Omental fat pad (tissue), 4 donors: ENCODE measurements around the gene IMPDH1. TPM values are rescaled to one million over a fixed set of nuclear protein-coding genes. Genes with fewer than 3 reads are reported as not detected.

Source experiments
- ATAC-seq: fragments of 150-250 bp; one replicate; pipeline ENCODE4 v1.9.1; 2016; ENCODE audit warnings: mild to moderate bottlenecking, moderate library complexity; ENCODE audit not compliant: low FRiP score
- DNase-seq: peaks from one replicate; pipeline ENCODE4 v3.0.0-alpha.2; 2019; ENCODE audit warnings: low spot score
- CTCF ChIP-seq, 3 donors: fragments of 450-650 bp; IDR thresholded peaks; one replicate each; pipeline ENCODE4 v1.5.1; 2016 to 2017; ENCODE audit warnings: antibody characterized with exemption in 3 of 3, mild to moderate bottlenecking in 3 of 3, moderate library complexity in 2 of 3
- total RNA-seq, 4 donors: library from RNA; depleted of rRNA; stranded (reverse); fragments of >200 nt; gene quantifications; one replicate each; pipeline ENCODE4 v1.1.0, GENCODE V29; 2016

Gene IMPDH1
- total RNA-seq, 4 donors from 2014 or later, result 72.8 to 198 (median 109) TPM

GRCh38 chr7:128406314-128407232 lies 3.2 kb downstream of the IMPDH1 start:
- DNase-seq (no peak), ATAC-seq (no peak)
- no peak for TF ChIP-seq CTCF (IDR thresholded peaks at IDR 0.05)

GRCh38 chr7:128405471-128406313 lies 4.1 kb downstream of the IMPDH1 start:
- ATAC-seq, result no peak
- DNase-seq, result no peak
- TF ChIP-seq CTCF (IDR thresholded peaks at IDR 0.05), result no peak

GRCh38 chr7:128404886-128405470 lies 4.8 kb downstream of the IMPDH1 start:
- no peak for DNase-seq
- no peak for ATAC-seq
- TF ChIP-seq CTCF (IDR thresholded peaks at IDR 0.05), result no peak

GRCh38 chr7:128404143-128404681 lies 5.6 kb downstream of the IMPDH1 start:
- TF ChIP-seq CTCF (IDR thresholded peaks at IDR 0.05), result no peak
- DNase-seq (no peak), ATAC-seq (no peak)

- ATAC-seq (no peak), DNase-seq (no peak)
- TF ChIP-seq CTCF (IDR thresholded peaks at IDR 0.05), result no peak
Observed at GRCh38 chr7:128403676-128404075, 6.1 kb downstream of the IMPDH1 start.

GRCh38 chr7:128402356-128402755 lies 7.4 kb downstream of the IMPDH1 start:
- no peak for ATAC-seq
- TF ChIP-seq CTCF (IDR thresholded peaks at IDR 0.05), result no peak
- no peak for DNase-seq
